Fibroblast of lung (primary cell): ENCODE data around the gene FMO5.

Experiments
- CTCF ChIP-seq, 2 donors: IDR thresholded peaks in 1 of 2; conservative IDR thresholded peaks in 1 of 2; 1 replicate in 1 of 2; 2 replicates in 1 of 2; pipeline ENCODE4 v1.5.1; 2011 to 2012; ENCODE audit warnings: low read length in 2 of 2, control low read depth in 1 of 2, inconsistent platforms in 1 of 2, low read depth in 1 of 2, mild to moderate bottlenecking in 1 of 2
- EZH2 ChIP-seq: IDR thresholded peaks from 2 replicates; pipeline ENCODE4 v1.5.1; 2012; ENCODE audit warnings: low read length, control low read depth, mild to moderate bottlenecking; ENCODE audit errors: missing control alignments

- TF ChIP-seq CTCF (conservative IDR thresholded peaks at IDR 0.05 in 1 of 2, IDR thresholded peaks at IDR 0.05 in 1 of 2; ENCODE audit: low read depth in 1 of 2, low read length in 2 of 2) = no peak
- TF ChIP-seq EZH2 = no peak
Measured at GRCh38 chr1:147245129-147245528, 20.0 kb upstream of the FMO5 start.
